Heart right ventricle (tissue), 16 donors: ENCODE data around the gene RBBP4. TPM values are rescaled to one million over a fixed set of nuclear protein-coding genes. Genes with fewer than 3 reads are reported as not detected.
A peak's percentile ranks its signal among the peaks of the same experiment; 100 is the strongest.
"Not testable (repeated sequence)": the region's sequence is repeated elsewhere in the genome, so short reads cannot be mapped to it uniquely, and the experiment has no call there.

Source experiments
- ATAC-seq, 8 donors: fragments of 200-7000 bp; cut with Tn5 transposase; one replicate each; pipeline ENCODE4 v1.9.1; 2020; ENCODE audit warnings: mild to moderate bottlenecking in 8 of 8, moderate library complexity in 8 of 8, moderate number of reproducible peaks in 1 of 8
- DNase-seq, 2 donors: peaks; one replicate each; pipeline ENCODE4 v3.0.0-alpha.2; 2020
- H3K27ac ChIP-seq, 10 donors: fragments of 200-600 bp; sonication (generic) in 2 of 10; one replicate each; pipeline versions ENCODE4 v1.5.0 to v1.8.0; 2020 to 2022; ENCODE audit warnings: mild to moderate bottlenecking in 3 of 10
- H3K27me3 ChIP-seq, 7 donors: fragments of 200-600 bp; one replicate each; pipeline ENCODE4 v1.8.0; 2021 to 2022; ENCODE audit warnings: mild to moderate bottlenecking in 2 of 7
- H3K36me3 ChIP-seq, 9 donors: fragments of 200-600 bp; sonication (generic) in 1 of 9; one replicate each; pipeline versions ENCODE4 v1.5.0 to v1.8.0; 2020 to 2022; ENCODE audit warnings: mild to moderate bottlenecking in 2 of 9
- H3K4me1 ChIP-seq, 9 donors: fragments of 200-600 bp; sonication (generic) in 1 of 9; one replicate each; pipeline versions ENCODE4 v1.5.0 to v1.8.0; 2020 to 2022; ENCODE audit warnings: mild to moderate bottlenecking in 4 of 9
- H3K4me3 ChIP-seq, 10 donors: fragments of 200-600 bp; sonication (generic) in 2 of 10; one replicate each; pipeline versions ENCODE4 v1.5.0 to v1.8.0; 2020 to 2022; ENCODE audit warnings: mild to moderate bottlenecking in 7 of 10, moderate library complexity in 2 of 10
- H3K9me3 ChIP-seq, 11 donors: fragments of 200-600 bp in 10 of 11; sonication (generic) in 2 of 11; one replicate each; pipeline versions ENCODE4 v1.5.0 to v1.8.0; 2013 to 2022; ENCODE audit warnings: mild to moderate bottlenecking in 2 of 11, control low read depth in 1 of 11, moderate library complexity in 1 of 11
- CTCF ChIP-seq, 9 donors: fragments of 200-600 bp; sonication (generic) in 2 of 9; IDR thresholded peaks; one replicate each; pipeline versions ENCODE4 v1.5.0 to v1.8.0; 2021 to 2022; ENCODE audit warnings: antibody characterized with exemption in 9 of 9, mild to moderate bottlenecking in 5 of 9, moderate library complexity in 1 of 9
- WGBS, 2 donors: extraction: QIAGEN DNeasy Blood & Tissue Kit; methylation state at CpG; one replicate each; pipeline ENCODE4 v1.1.7; 2013; ENCODE audit warnings: inconsistent platforms in 1 of 2; 5-methylcytosine and 5-hydroxymethylcytosine counted together
- intact Hi-C, 10 donors: fragments of 100-400 bp; cut with DNase I; formaldehyde crosslinking; loops; one replicate each; pipeline versions ENCODE4 v1.11.1 to v1.14.2; 2022
- polyA plus RNA-seq, 2 donors: library from polyadenylated mRNA; stranded (reverse); fragments of 200-250 nt; gene quantifications; one replicate each; pipeline ENCODE4 v1.2.3, GENCODE V29; 2013
- total RNA-seq, 10 donors: library from RNA; stranded (reverse); fragmentation: NEBNext Ultra II Directional in 3 of 10; extraction: Animal tissue kit (Norgen Biotek cat#: 25700) in 3 of 10; gene quantifications; one replicate each; pipeline versions ENCODE4 v1.2.1 to v1.2.4, GENCODE V29; 2021 to 2023
- donor health status: Arrhythmogenic right ventricular cardiomyopathy.
- donor health status: ischemic (EF 13 %, LVEDD 7.1; RV severe dilation, severe dysfunction).
- donor health status: healthy with polysubstance abuse.
- donor health status: DM: no; HTN: yes; CAD: no.
- donor health status: DM: no; HTN: no; CAD: no.
- donor health status: ischemic (EF 25% LVEDD 6.9; RV normal size, moderate dysfunction).
- donor health status: ischemic (EF 25% LVEDD 5.7; RV mildly dilated, moderate dysfunction).
- donor health status: healthy.
- donor health status: DM: yes; HTN: yes; CAD: no.
- donor health status: Ischemic cardiomyopathy.
- donor health status: ischemic (EF 35%, LVEDD 5.7; RV mildly dilated, moderate dysfunction).
- donor health status: nonischemic (EF 11% LVEDD 7.7; RV severe dilation, severe dysfunction).
- donor health status: DM: yes; HTN: yes; CAD: no.
- donor health status: PGD.
- donor health status: ischemic (EF 29% LVEDD 5.4; RV normal size, mild dysfunction).
- donor health status: nonischemic (EF 23%, LVEDD 6.1; RV moderate dilation, normal function).

Gene RBBP4
- total and polyA plus RNA-seq, 12 donors = 17.9 to 119 (median 109) TPM

- H3K4me1 ChIP-seq = peaks cover 7 to 34% (median 26%) of the 10 kb centered on the region in 9 donors
- WGBS, 2 donors = 88 to 92% methylated on average over 6 of the region's 6 CpGs
- peak overlapping the region in 7 of 10 donors; percentile 4 to 52 (median 23) for H3K27ac ChIP-seq
- peak in 5 of 8 donors; percentile 28 to 55 (median 41) for ATAC-seq
- no peaks in the 10 kb centered on the region for H3K27me3 ChIP-seq
- H3K36me3 ChIP-seq = peaks cover 0 to 22% (median 0%) of the 10 kb centered on the region in 9 donors
- DNase-seq = no peak
- intact Hi-C loops = no loop called here
- no peak for TF ChIP-seq CTCF (IDR thresholded peaks at IDR 0.05)
- H3K9me3 ChIP-seq = no peaks in the 10 kb centered on the region
- H3K4me3 ChIP-seq = no peak overlapping the region
Measured at GRCh38 chr1:32693455-32694174, 42.6 kb downstream of the RBBP4 start.

- H3K4me3 ChIP-seq = peak overlapping the region in 5 of 10 donors; percentile 5 to 19 (median 12)
- ATAC-seq (peak; percentile 17 to 77 (median 39)), DNase-seq (peak; percentile 65 to 73)
- peaks cover 7 to 34% (median 26%) of the 10 kb centered on the region in 9 donors for H3K4me1 ChIP-seq
- H3K27ac ChIP-seq = peak overlapping the region; percentile 3 to 73 (median 38)
- intact Hi-C loops = no loop called here
- H3K27me3 ChIP-seq = no peaks in the 10 kb centered on the region
- peaks cover 0 to 21% (median 0%) of the 10 kb centered on the region in 9 donors for H3K36me3 ChIP-seq
- no peaks in the 10 kb centered on the region for H3K9me3 ChIP-seq
- 50 to 57% methylated on average over 17 of the region's 17 CpGs for WGBS, 2 donors
- no peak for TF ChIP-seq CTCF (IDR thresholded peaks at IDR 0.05)
Measured at GRCh38 chr1:32695098-32695904, 44.3 kb downstream of the RBBP4 start.

- 93 to 95% methylated on average over 9 of the region's 9 CpGs for WGBS, 2 donors
- no peak for TF ChIP-seq CTCF (IDR thresholded peaks at IDR 0.05)
- DNase-seq (no peak), ATAC-seq (no peak)
- H3K27ac ChIP-seq = peak overlapping the region in 1 of 10 donors; percentile 73
- H3K36me3 ChIP-seq = peaks cover 0 to 21% (median 0%) of the 10 kb centered on the region in 9 donors
- H3K4me3 ChIP-seq = no peak overlapping the region
- H3K9me3 ChIP-seq = no peaks in the 10 kb centered on the region
- no peaks in the 10 kb centered on the region for H3K27me3 ChIP-seq
- intact Hi-C loops = no loop called here
- H3K4me1 ChIP-seq = peaks cover 7 to 37% (median 30%) of the 10 kb centered on the region in 9 donors
Measured at GRCh38 chr1:32696041-32696440, 45.0 kb downstream of the RBBP4 start.

GRCh38 chr1:32696996-32697395 is 46.0 kb downstream of the RBBP4 start:
- H3K27me3 ChIP-seq, DNase-seq, intact Hi-C loops, H3K9me3 ChIP-seq, H3K27ac ChIP-seq, H3K4me3 ChIP-seq, ATAC-seq: not testable (repeated sequence)
- H3K36me3 ChIP-seq = peaks cover 0 to 21% (median 0%) of the 10 kb centered on the region in 9 donors
- peaks cover 7 to 46% (median 39%) of the 10 kb centered on the region in 9 donors for H3K4me1 ChIP-seq
- 96 to 98% methylated on average over 8 of the region's 8 CpGs for WGBS, 2 donors
